K562 (cell line): ENCODE results near the gene MAST1. TPM values are rescaled to one million over a fixed set of nuclear protein-coding genes. Genes with fewer than 3 reads are reported as not detected.

Experiments used
- ATAC-seq: fragments of 200-7000 bp; cut with Tn5 transposase; 3 replicates; pipeline ENCODE4 v1.9.1; 2020; ENCODE audit warnings: moderate library complexity
- BruUV-seq: library from RNA; stranded (reverse); fragments of 400-500 nt; replicated peaks from 2 replicates; lab custom pipeline; 2021; lab: Mats Ljungman, UMichigan
- CTCF ChIA-PET: fragments of 300-600 bp; formaldehyde crosslinking; extraction: SDS; loops from one replicate; lab custom pipeline; 2021; ENCODE audit warnings: low intra/inter-chr PET ratio; lab: Yijun Ruan, JAX
- POLR2A ChIA-PET: fragments of 300-600, 350-650 bp; sonication (Branson Sonifier 250); formaldehyde crosslinking; extraction: SDS; loops from one replicate; lab custom pipeline; 2021; ENCODE audit warnings: antibody characterized with exemption, inconsistent platforms; lab: Yijun Ruan, JAX
- DNase-seq, 4 experiments: peaks; one replicate each; pipeline versions ENCODE4 v3.0.0 to v3.0.0-alpha.2; 2011 to 2018; ENCODE audit warnings: low spot score in 3 of 4, mixed read lengths in 3 of 4; ENCODE audit errors: extremely low read depth in 1 of 4
- FAIRE-seq: peaks from 2 replicates; lab custom pipeline; 2011; peaks lifted over from hg19 to GRCh38; lab: Jason Lieb, UNC
- H2AFZ ChIP-seq: 2 replicates; pipeline ENCODE4 v1.6.0; 2011; ENCODE audit warnings: low read depth, low read length, control low read depth, inconsistent platforms
- H3K27ac ChIP-seq: fragments of 200-600 bp; 3 replicates; pipeline ENCODE4 v1.8.0; 2011; ENCODE audit warnings: low read depth, mild to moderate bottlenecking, control low read depth, inconsistent platforms, low read length, moderate library complexity, mixed read lengths; ENCODE audit errors: extremely low read depth
- H3K27me3 ChIP-seq, 2 experiments: fragments of 300-600 bp in 1 of 2; 2 replicates in 1 of 2; 3 replicates in 1 of 2; pipeline versions ENCODE4 v1.6.0 to v1.8.0; 2011; ENCODE audit warnings: inconsistent platforms in 2 of 2, low read length in 2 of 2, mild to moderate bottlenecking in 1 of 2, mixed read lengths in 1 of 2, moderate library complexity in 1 of 2; ENCODE audit not compliant: control insufficient read depth in 2 of 2, insufficient read depth in 2 of 2
- H3K36me3 ChIP-seq: fragments of 300-600 bp; 3 replicates; pipeline ENCODE4 v1.8.0; 2011; ENCODE audit warnings: mild to moderate bottlenecking, low read length, inconsistent platforms; ENCODE audit not compliant: control insufficient read depth, insufficient read depth
- H3K4me1 ChIP-seq, 2 experiments: fragments of 200-600 bp in 1 of 2; replicated peaks in 1 of 2; 2 replicates in 1 of 2; 3 replicates in 1 of 2; pipeline versions ENCODE4 v1.5.1 to v1.8.0; 2011; ENCODE audit warnings: inconsistent platforms in 2 of 2, low read length in 2 of 2, mild to moderate bottlenecking in 1 of 2, mixed read lengths in 1 of 2, moderate library complexity in 1 of 2; ENCODE audit not compliant: control insufficient read depth in 2 of 2, insufficient read depth in 2 of 2
- H3K4me2 ChIP-seq: 2 replicates; pipeline ENCODE4 v1.6.1; 2011; ENCODE audit warnings: low read length, control low read depth, inconsistent platforms, mixed read lengths; ENCODE audit not compliant: insufficient read depth
- H3K4me3 ChIP-seq: fragments of 200-600 bp; sonication (generic), shearing (Covaris generic); 2 replicates; pipeline ENCODE4 v1.5.1; 2016; ENCODE audit warnings: control low read depth, inconsistent platforms
- H3K79me2 ChIP-seq: fragments of 200-600 bp; 3 replicates; pipeline ENCODE4 v1.8.0; 2011; ENCODE audit warnings: low read length, inconsistent platforms; ENCODE audit not compliant: control insufficient read depth, insufficient read depth
- H3K9ac ChIP-seq, 2 experiments: 2 replicates each; pipeline versions ENCODE4 v1.6.0 to v1.6.1; 2011; ENCODE audit warnings: low read depth in 2 of 2, low read length in 2 of 2, control low read depth in 1 of 2, inconsistent platforms in 1 of 2, mild to moderate bottlenecking in 1 of 2, mixed read lengths in 1 of 2; ENCODE audit not compliant: insufficient read depth in 1 of 2
- H3K9me1 ChIP-seq: one replicate; pipeline ENCODE4 v1.6.0; 2011; ENCODE audit warnings: inconsistent platforms, mild to moderate bottlenecking, low read length, moderate library complexity; ENCODE audit not compliant: control insufficient read depth, insufficient read depth
- H3K9me3 ChIP-seq: replicated peaks from 2 replicates; pipeline ENCODE4 v1.5.1; 2011; ENCODE audit warnings: low read depth, low read length, inconsistent platforms; ENCODE audit not compliant: control insufficient read depth, insufficient read depth
- H4K20me1 ChIP-seq: replicated peaks from 2 replicates; pipeline ENCODE4 v1.6.1; 2011; ENCODE audit warnings: low read length, inconsistent platforms, mixed read lengths; ENCODE audit not compliant: control insufficient read depth, insufficient read depth
- AFF4 ChIP-seq: sonication (generic); formaldehyde crosslinking; IDR thresholded peaks from 2 replicates; pipeline ENCODE4 v1.8.0; 2023; ENCODE audit warnings: mild to moderate bottlenecking, missing genetic modification reagents
- CBX3 ChIP-seq, 2 experiments: IDR thresholded peaks; 1 replicate in 1 of 2; 2 replicates in 1 of 2; pipeline ENCODE4 v1.6.1; 2012; ENCODE audit warnings: inconsistent platforms in 2 of 2, low read length in 2 of 2, borderline replicate concordance in 1 of 2, control low read depth in 1 of 2
- CREB1 ChIP-seq, 2 experiments: sonication (generic) in 1 of 2; formaldehyde crosslinking in 1 of 2; IDR thresholded peaks; 2 replicates each; pipeline versions ENCODE4 v1.6.1 to v1.8.0; 2012 to 2022; ENCODE audit warnings: inconsistent platforms in 1 of 2, mild to moderate bottlenecking in 1 of 2, missing genetic modification reagents in 1 of 2, moderate library complexity in 1 of 2
- DMBX1 ChIP-seq: fragments of 250-450 bp; sonication (Bioruptor Pico); IDR thresholded peaks from 2 replicates; pipeline ENCODE4 v1.8.0; 2022; ENCODE audit warnings: inconsistent platforms, mild to moderate bottlenecking, moderate library complexity, borderline replicate concordance
- EGR1 ChIP-seq: fragments of 450-650 bp; conservative IDR thresholded peaks from 2 replicates; pipeline ENCODE4 v1.6.1; 2017; ENCODE audit warnings: mild to moderate bottlenecking
- FOXJ2 ChIP-seq: fragments of 200-800 bp; sonication (Bioruptor generic); IDR thresholded peaks from 2 replicates; pipeline ENCODE4 v1.6.1; 2016; ENCODE audit warnings: missing genetic modification characterization, missing compliant biosample characterization
- SNRNP70 ChIP-seq: fragments of 200-400 bp; formaldehyde crosslinking; optimal IDR thresholded peaks from 2 replicates; pipeline ENCODE3; 2017; ENCODE audit warnings: low read depth, low read length
- SP1 ChIP-seq: sonication (generic); formaldehyde crosslinking; IDR thresholded peaks from 2 replicates; pipeline ENCODE4 v1.8.1; 2022; ENCODE audit warnings: mild to moderate bottlenecking, missing genetic modification reagents
- TRIM25 ChIP-seq: fragments of 450-650 bp; IDR thresholded peaks from 2 replicates; pipeline ENCODE4 v1.7.0; 2016; ENCODE audit warnings: borderline replicate concordance
- ZNF143 ChIP-seq: sonication (generic); formaldehyde crosslinking; IDR thresholded peaks from 2 replicates; pipeline ENCODE4 v1.9.0; 2022; ENCODE audit warnings: mild to moderate bottlenecking, missing genetic modification reagents
- ZNF695 ChIP-seq: fragments of 450-650 bp; formaldehyde crosslinking; IDR thresholded peaks from 2 replicates; pipeline ENCODE4 v1.4.0; 2020; ENCODE audit warnings: mild to moderate bottlenecking, moderate library complexity
- ZSCAN29 ChIP-seq: fragments of 450-650 bp; IDR thresholded peaks from 2 replicates; pipeline ENCODE4 v1.6.1; 2017
- WGBS: fragments of 100-300 bp; shearing (Covaris generic); methylation state at CpG from one replicate; pipeline ENCODE4 v1.1.6; 2016; ENCODE audit warnings: low coverage, mixed read lengths; ENCODE audit not compliant: insufficient coverage; ENCODE audit errors: missing lambda C conversion rate; 5-methylcytosine and 5-hydroxymethylcytosine counted together
- in situ Hi-C: fragments of 300-500 bp; cut with MboI; formaldehyde crosslinking; loops from 4 replicates; pipeline ENCODE4 v1.15.0; 2018; ENCODE audit warnings: inconsistent platforms, mixed read lengths
- intact Hi-C: fragments of 100-400 bp; cut with micrococcal nuclease; formaldehyde crosslinking; loops from 2 replicates; pipeline ENCODE4 v1.14.2; 2022
- polyA plus RNA-seq, 8 experiments: library from polyadenylated mRNA; depleted of rRNA in 4 of 8; stranded (reverse) in 5 of 8; unstranded in 3 of 8; fragments of >200 nt; fragmentation: Nextera tagmentation in 2 of 8; fragmentation: Illumina TruSeq in 1 of 8; extraction: Ambion mirVana in 2 of 8; extraction: Trizol in 1 of 8; gene quantifications; 2 replicates each; pipeline versions ENCODE4 v1.2.1 to v1.2.3, GENCODE V29; 2011 to 2014; ENCODE audit warnings: inconsistent platforms in 1 of 8, missing spikeins in 1 of 8
- total RNA-seq, 7 experiments: library from RNA; depleted of rRNA in 6 of 7; stranded (reverse); fragments of >200 nt in 6 of 7; fragmentation: Illumina TruSeq in 2 of 7; extraction: Trizol in 2 of 7; gene quantifications; 2 replicates each; pipeline versions ENCODE4 v1.2.1 to v1.2.3, GENCODE V29; 2011 to 2021; ENCODE audit warnings: low replicate concordance in 1 of 7

The MAST1 gene
- total and polyA plus RNA-seq, 9 of the 15 experiments (the other 6 are each of a cell fraction or from before 2014, with no cell fraction given), result 0.48 to 10.3 (median 3.9) TPM

- Histone ChIP-seq H3K4me1 (peaks cover 3 to 33% of the 10 kb centered on the region in 2 experiments; a peak in 4 of 5 replicates), H3K9me3 (peaks cover 2% of the 10 kb centered on the region; the same call in 1 of the 2 replicates), H4K20me1 (no peaks in the 10 kb centered on the region), H3K4me3 (no peak overlapping the region), H2AFZ (no peak overlapping the region), H3K4me2 (0 out of 2 replicates have a peak overlapping the region, but pooled peaks have one; percentile 8), H3K36me3 (peaks cover 23% of the 10 kb centered on the region; the same call in 2 of the 3 replicates), H3K9me1 (no peaks in the 10 kb centered on the region), H3K9ac (no peak overlapping the region), H3K79me2 (no peaks in the 10 kb centered on the region), H3K27me3 (no peaks in the 10 kb centered on the region), H3K27ac (0 out of 3 replicates have a peak overlapping the region, but pooled peaks have one; percentile 13)
- ATAC-seq (peak; percentile 90), FAIRE-seq (peak; percentile 92), DNase-seq (peak; percentile 84 to 92 (median 85))
- ChIA-PET CTCF (no interaction called here), POLR2A (interaction anchor here (0.7 to 3.3 kb wide), 5 partner anchors 8 to 82 kb away, joined by 3 to 37 read pairs (median 7); partner anchors contain the start of genes DNASE2 and KLF1)
- no TSS peak for BruUV-seq
- intact Hi-C loops (no loop called here), in situ Hi-C loops (no loop called here)
- WGBS, result 92% methylated on average over 48 of the region's 70 CpGs
- TF ChIP-seq SP1, result peak; percentile 48; the same call in 1 of the 2 replicates
- TF ChIP-seq FOXJ2 (tag), result no peak
- TF ChIP-seq ZNF143 (CRISPR knock-in tag), result peak; percentile 45; the same call in 1 of the 2 replicates
- TF ChIP-seq CREB1 (IDR thresholded peaks at IDR 0.05), result no peak
- 0 out of 2 replicates have a peak, but pooled peaks have one; percentile 28 for TF ChIP-seq CREB1 (CRISPR knock-in tag; IDR thresholded peaks at IDR 0.05)
- no peak for TF ChIP-seq ZSCAN29
- no peak for TF ChIP-seq SNRNP70
- TF ChIP-seq TRIM25, result no peak
- no peak for TF ChIP-seq DMBX1 (CRISPR knock-in tag)
- peak; percentile 56 for TF ChIP-seq EGR1
- TF ChIP-seq ZNF695, result no peak
- peak in 1 of 2 experiments; percentile 47; a peak in 1 of 3 replicates for TF ChIP-seq CBX3 (IDR thresholded peaks at IDR 0.05; ENCODE audit: borderline replicate concordance in 1 of 2, low read length in 2 of 2)
- TF ChIP-seq AFF4 (CRISPR knock-in tag), result no peak
Observed at GRCh38 chr19:12872941-12873890, 34.9 kb downstream of the MAST1 start.
